Measurements from ENCODE around the gene PLEKHG1.

DNA sequence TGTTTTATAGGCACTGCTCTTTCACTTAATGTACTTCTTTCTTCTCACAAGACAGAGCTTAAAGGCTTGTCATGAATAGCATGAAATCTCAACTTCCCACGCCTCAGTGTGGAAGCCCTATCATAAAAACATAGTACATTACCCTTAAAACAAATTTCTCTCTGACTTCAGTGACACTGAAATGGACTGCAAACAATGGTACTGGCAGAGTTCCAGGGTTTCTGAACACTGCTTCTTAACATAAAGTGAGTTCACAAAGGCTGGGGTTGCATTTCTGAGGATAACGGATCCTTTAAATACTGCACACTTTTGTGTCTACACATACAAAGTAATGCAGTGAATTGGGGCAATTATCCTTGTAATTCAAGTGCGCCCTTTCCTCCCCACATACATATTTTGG lies 32.3 kb upstream of the PLEKHG1 start:
- TF ChIP-seq POLR2AphosphoS5 (IDR thresholded peaks at IDR 0.05) (no peak), EP300 (conservative IDR thresholded peaks at IDR 0.05; ENCODE audit: poor library complexity, severe bottlenecking) (no peak), MXI1 (conservative IDR thresholded peaks at IDR 0.05; ENCODE audit: poor library complexity, severe bottlenecking) (no peak), RAD21 (conservative IDR thresholded peaks at IDR 0.05) (no peak), EZH2 (IDR thresholded peaks at IDR 0.05; ENCODE audit: borderline replicate concordance, insufficient read depth, low read length, poor library complexity, severe bottlenecking) (no peak)
- TF ChIP-seq, protein P1, sequence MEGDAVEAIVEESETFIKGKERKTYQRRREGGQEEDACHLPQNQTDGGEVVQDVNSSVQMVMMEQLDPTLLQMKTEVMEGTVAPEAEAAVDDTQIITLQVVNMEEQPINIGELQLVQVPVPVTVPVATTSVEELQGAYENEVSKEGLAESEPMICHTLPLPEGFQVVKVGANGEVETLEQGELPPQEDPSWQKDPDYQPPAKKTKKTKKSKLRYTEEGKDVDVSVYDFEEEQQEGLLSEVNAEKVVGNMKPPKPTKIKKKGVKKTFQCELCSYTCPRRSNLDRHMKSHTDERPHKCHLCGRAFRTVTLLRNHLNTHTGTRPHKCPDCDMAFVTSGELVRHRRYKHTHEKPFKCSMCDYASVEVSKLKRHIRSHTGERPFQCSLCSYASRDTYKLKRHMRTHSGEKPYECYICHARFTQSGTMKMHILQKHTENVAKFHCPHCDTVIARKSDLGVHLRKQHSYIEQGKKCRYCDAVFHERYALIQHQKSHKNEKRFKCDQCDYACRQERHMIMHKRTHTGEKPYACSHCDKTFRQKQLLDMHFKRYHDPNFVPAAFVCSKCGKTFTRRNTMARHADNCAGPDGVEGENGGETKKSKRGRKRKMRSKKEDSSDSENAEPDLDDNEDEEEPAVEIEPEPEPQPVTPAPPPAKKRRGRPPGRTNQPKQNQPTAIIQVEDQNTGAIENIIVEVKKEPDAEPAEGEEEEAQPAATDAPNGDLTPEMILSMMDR (IDR thresholded peaks at IDR 0.05; ENCODE audit: poor library complexity, severe bottlenecking), result no peak
- TF ChIP-seq, protein P2, sequence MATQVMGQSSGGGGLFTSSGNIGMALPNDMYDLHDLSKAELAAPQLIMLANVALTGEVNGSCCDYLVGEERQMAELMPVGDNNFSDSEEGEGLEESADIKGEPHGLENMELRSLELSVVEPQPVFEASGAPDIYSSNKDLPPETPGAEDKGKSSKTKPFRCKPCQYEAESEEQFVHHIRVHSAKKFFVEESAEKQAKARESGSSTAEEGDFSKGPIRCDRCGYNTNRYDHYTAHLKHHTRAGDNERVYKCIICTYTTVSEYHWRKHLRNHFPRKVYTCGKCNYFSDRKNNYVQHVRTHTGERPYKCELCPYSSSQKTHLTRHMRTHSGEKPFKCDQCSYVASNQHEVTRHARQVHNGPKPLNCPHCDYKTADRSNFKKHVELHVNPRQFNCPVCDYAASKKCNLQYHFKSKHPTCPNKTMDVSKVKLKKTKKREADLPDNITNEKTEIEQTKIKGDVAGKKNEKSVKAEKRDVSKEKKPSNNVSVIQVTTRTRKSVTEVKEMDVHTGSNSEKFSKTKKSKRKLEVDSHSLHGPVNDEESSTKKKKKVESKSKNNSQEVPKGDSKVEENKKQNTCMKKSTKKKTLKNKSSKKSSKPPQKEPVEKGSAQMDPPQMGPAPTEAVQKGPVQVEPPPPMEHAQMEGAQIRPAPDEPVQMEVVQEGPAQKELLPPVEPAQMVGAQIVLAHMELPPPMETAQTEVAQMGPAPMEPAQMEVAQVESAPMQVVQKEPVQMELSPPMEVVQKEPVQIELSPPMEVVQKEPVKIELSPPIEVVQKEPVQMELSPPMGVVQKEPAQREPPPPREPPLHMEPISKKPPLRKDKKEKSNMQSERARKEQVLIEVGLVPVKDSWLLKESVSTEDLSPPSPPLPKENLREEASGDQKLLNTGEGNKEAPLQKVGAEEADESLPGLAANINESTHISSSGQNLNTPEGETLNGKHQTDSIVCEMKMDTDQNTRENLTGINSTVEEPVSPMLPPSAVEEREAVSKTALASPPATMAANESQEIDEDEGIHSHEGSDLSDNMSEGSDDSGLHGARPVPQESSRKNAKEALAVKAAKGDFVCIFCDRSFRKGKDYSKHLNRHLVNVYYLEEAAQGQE (IDR thresholded peaks at IDR 0.05; ENCODE audit: borderline replicate concordance), result no peak

Data from neural cell (in vitro differentiated cells).